GM19239 (cell line): Measurements from ENCODE around the gene PCDHGB4.
A peak's percentile ranks its signal among the peaks of the same experiment; 100 is the strongest.
"Not testable (repeated sequence)": the region's sequence is repeated elsewhere in the genome, so short reads cannot be mapped to it uniquely, and the experiment has no call there.

Source experiments
- DNase-seq: peaks from one replicate; pipeline ENCODE4 v3.0.0; 2011; ENCODE audit warnings: low spot score; ENCODE audit not compliant: insufficient read length
- FAIRE-seq: peaks from 2 replicates; lab custom pipeline; 2011; peaks lifted over from hg19 to GRCh38; lab: Jason Lieb, UNC

The PCDHGB4 gene

DNA sequence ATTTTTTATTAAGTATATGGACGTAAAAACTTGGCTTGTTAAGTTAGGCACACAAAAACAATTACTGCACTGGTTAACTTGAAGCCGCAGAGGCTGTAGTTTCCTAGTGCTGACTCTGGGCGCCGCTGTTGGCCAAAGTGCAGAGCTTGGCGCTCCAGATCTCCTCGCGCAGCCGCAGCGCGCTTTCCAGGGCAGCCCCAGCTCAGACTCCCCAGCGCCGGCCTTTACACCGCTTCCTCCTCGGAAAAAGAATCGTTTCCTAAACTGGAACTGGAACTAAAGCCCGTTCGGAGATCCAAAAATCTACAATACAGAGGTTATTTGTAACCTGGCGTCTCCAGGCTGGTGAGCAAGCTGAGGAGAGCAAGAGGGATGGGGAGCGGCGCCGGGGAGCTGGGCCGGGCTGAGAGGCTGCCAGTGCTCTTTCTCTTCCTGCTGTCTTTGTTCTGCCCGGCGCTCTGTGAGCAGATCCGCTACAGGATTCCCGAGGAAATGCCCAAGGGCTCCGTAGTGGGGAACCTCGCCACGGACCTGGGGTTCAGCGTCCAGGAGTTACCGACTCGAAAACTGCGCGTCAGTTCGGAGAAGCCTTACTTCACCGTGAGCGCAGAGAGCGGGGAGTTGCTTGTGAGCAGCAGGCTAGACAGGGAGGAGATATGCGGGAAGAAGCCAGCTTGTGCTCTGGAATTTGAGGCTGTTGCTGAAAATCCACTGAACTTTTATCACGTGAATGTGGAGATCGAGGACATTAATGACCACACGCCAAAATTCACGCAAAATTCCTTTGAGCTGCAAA is 10.5 kb downstream of the PCDHGB4 start, which contains the start of gene PCDHGB5:
Gene PCDHGB5 (plus strand): TSS at position 192 of the 796 bp plus-strand sequence. CDS start 181 bp downstream, at position 373.
- peak; percentile 86 for FAIRE-seq
- not testable (repeated sequence) for DNase-seq

DNA sequence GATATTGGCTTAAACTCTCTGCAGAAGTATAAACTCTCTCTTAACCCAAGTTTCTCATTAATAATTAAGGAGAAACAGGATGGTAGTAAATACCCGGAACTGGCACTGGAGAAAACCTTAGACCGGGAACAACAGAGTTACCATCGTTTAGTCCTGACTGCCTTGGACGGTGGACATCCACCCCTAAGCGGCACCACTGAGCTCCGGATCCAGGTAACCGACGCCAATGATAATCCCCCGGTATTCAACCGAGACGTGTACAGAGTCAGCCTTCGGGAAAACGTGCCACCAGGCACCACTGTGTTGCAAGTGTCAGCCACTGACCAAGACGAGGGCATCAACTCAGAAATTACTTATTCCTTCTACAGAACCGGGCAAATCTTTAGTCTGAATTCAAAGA is 11.1 kb downstream of the PCDHGB4 start:
- DNase-seq = no peak
- no peak for FAIRE-seq

DNA sequence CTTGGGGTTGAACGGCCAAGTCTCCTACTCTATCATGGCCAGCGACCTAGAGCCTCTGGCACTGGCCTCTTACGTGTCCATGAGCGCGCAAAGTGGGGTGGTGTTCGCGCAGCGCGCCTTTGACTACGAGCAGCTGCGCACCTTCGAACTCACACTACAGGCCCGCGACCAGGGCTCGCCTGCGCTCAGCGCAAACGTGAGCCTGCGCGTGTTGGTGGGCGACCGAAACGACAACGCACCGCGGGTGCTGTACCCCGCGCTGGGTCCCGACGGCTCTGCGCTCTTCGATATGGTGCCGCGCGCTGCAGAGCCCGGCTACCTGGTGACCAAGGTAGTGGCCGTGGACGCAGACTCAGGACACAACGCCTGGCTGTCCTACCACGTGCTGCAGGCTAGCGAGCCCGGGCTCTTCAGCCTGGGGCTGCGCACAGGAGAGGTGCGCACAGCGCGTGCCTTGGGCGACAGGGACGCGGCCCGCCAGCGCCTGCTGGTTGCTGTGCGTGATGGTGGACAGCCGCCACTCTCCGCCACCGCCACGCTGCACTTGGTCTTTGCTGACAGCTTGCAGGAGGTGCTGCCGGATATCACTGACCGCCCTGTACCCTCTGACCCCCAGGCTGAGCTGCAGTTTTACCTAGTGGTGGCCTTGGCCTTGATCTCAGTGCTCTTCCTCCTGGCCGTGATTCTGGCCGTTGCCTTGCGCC is 12.2 kb downstream of the PCDHGB4 start:
- FAIRE-seq (no peak), DNase-seq (no peak)

DNA sequence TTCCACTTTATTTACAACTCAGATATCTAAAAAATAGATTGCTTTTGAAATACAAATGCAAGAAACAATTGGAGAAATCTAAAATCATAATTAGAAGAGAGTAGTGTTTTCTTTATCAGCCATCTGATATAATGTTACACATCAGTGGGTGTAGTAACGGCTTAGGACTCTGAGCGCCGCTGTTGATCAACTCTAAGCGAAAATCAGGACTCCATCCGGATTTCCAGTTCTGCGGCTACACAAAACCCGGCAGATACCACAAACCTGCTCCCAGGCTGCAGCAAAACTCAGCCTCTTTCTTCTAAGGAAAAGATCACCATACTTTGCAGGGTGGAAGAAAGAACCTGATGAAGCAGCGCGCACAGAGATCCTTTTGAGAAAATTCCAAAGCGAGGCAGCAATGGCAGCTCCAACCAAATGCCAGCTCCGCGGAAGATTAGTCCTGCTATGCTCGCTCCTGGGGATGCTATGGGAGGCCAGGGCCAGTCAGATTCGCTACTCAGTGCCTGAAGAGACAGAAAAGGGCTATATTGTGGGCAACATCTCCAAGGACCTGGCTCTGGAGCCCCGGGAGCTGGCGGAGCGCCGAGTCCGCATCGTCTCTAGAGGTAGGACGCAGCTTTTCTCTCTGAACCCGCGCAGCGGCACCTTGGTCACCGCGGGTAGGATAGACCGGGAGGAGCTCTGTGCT is 15.2 kb downstream of the PCDHGB4 start, which contains the start of gene PCDHGA9:
Gene PCDHGA9 (plus strand): TSS at position 226 of the 691 bp plus-strand sequence. CDS start 175 bp downstream, at position 401.
- no peak for FAIRE-seq
- no peak for DNase-seq

DNA sequence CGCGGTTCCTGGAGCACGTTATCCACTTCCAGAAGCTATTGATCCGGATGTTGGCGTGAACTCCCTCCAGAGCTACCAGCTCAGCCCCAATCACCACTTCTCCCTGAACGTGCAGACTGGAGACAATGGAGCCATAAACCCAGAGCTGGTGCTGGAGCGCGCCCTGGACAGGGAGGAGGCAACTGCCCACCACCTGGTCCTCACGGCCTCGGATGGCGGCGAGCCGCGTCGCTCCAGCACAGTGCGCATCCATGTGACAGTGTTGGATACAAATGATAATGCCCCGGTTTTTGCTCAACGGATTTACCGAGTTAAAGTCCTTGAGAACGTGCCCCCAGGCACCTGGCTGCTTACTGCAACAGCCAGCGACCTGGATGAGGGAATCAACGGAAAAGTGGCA is 15.9 kb downstream of the PCDHGB4 start:
- FAIRE-seq (no peak), DNase-seq (no peak)

DNA sequence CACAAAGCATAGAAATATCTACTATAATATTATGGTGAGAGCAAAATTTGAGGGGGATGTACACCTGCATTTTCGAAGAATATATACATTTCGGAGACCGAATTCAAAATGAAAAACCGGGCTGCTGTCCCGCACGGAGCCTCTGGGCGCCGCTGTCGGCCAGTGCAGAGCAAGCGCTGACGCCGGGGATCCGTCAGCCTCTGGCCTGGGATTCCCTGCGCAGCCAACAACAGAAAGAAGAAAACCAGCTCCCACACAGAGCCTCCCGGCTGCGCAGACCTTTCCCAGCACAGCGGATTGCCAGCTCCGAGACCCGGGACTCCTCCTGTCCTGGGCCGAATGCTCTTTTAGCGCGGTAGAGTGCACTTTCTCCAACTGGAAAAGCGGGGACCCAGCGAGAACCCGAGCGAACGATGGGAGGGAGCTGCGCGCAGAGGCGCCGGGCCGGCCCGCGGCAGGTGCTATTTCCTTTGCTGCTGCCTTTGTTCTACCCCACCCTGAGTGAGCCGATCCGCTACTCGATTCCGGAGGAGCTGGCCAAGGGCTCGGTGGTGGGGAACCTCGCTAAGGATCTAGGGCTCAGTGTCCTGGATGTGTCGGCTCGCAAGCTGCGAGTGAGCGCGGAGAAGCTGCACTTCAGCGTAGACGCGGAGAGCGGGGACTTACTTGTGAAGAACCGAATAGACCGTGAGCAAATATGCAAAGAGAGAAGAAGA is 20.4 kb downstream of the PCDHGB4 start, which contains the start of gene PCDHGB6:
Gene PCDHGB6 (plus strand): TSS at position 232 of the 716 bp plus-strand sequence. CDS start 182 bp downstream, at position 414.
- FAIRE-seq = peak; percentile 84

DNA sequence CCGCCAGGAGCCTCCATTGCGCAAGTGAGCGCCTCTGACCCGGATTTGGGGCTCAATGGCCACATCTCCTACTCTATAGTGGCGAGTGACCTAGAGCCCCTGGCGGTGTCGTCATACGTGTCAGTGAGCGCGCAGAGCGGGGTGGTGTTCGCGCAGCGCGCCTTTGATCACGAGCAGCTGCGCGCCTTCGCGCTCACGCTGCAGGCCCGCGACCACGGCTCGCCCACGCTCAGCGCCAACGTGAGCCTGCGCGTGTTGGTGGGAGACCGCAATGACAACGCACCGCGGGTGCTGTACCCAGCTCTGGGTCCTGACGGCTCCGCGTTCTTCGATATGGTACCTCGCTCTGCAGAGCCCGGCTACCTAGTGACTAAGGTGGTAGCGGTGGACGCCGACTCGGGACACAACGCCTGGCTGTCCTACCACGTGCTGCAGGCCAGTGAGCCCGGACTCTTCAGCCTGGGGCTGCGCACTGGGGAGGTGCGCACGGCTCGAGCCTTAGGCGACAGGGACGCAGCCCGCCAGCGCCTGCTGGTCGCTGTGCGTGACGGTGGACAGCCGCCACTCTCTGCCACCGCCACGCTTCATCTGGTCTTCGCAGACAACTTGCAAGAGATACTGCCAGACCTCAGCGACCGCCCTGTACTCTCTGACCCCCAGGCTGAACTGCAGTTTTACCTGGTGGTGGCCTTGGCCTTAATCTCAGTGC is 22.3 kb downstream of the PCDHGB4 start:
- no peak for FAIRE-seq
- no peak for DNase-seq

More for the DNA sequence above, 20.4 kb downstream of the PCDHGB4 start, which contains the start of gene PCDHGB6:
- peak; percentile 44 for DNase-seq

DNA sequence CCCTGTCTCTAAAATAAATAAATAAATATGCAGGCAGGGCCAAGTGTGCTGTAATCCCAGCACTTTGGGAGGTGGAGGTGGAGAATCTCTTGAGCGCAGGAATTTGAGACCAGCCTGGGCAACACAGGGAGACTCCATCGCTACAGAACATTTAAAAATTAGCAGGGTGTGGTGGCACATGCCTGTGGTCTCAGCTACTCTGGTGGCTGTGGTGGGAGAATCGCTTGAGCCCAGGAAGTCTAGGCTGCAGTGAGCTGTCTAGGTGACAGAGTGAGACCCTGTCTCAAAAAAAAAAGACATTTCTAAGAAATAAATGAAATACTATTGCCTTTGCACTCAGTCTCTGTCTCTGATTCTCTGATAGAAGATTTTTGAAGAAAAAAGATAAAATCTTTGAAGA is 24.1 kb downstream of the PCDHGB4 start:
- FAIRE-seq = no peak
- DNase-seq = no peak

DNA sequence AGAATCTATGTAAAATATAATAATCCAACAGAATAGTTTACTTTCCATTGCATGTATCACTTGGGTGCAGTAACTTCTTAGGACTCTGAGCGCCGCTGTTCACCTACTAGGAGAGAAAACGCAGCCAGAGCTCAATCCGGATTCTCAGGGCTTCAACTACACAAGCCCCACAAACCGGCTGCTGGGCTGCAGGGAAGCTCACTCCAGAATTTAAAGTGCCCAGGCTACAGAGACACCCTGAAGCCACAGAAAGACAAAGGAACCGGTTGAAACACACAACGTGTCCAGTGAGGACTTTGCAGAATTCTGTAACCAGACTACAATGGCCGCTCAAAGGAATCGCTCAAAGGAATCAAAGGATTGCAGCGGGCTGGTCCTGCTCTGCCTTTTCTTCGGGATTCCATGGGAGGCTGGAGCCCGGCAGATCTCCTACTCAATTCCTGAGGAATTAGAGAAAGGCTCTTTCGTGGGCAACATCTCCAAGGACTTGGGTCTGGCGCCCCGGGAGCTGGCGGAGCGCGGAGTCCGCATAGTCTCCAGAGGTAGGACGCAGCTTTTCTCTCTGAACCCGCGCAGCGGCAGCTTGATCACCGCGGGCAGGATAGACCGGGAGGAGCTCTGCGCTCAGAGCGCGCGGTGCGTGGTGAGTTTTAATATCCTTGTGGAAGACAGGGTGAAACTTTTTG is 25.5 kb downstream of the PCDHGB4 start, which contains the start of gene PCDHGA10:
Gene PCDHGA10 (plus strand): TSS at position 134 of the 686 bp plus-strand sequence. CDS start 189 bp downstream, at position 323.
- DNase-seq (peak; percentile 68), FAIRE-seq (peak; percentile 23)

DNA sequence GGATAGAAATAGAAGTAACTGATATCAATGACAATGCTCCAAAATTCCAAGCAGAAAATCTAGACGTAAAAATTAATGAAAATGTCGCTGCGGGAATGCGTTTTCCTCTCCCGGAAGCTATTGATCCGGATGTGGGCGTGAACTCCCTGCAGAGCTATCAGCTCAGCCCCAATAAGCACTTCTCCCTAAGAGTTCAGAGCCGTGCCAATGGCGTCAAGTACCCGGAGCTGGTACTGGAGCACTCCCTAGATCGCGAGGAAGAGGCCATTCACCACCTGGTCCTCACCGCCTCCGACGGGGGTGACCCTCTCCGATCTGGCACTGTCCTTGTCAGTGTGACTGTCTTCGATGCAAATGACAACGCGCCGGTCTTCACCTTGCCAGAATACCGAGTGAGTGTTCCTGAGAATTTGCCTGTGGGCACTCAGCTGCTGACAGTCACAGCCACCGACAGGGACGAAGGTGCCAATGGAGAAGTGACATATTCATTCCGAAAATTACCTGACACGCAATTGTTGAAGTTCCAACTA is 26.1 kb downstream of the PCDHGB4 start:
- no peak for FAIRE-seq
- DNase-seq = no peak

DNA sequence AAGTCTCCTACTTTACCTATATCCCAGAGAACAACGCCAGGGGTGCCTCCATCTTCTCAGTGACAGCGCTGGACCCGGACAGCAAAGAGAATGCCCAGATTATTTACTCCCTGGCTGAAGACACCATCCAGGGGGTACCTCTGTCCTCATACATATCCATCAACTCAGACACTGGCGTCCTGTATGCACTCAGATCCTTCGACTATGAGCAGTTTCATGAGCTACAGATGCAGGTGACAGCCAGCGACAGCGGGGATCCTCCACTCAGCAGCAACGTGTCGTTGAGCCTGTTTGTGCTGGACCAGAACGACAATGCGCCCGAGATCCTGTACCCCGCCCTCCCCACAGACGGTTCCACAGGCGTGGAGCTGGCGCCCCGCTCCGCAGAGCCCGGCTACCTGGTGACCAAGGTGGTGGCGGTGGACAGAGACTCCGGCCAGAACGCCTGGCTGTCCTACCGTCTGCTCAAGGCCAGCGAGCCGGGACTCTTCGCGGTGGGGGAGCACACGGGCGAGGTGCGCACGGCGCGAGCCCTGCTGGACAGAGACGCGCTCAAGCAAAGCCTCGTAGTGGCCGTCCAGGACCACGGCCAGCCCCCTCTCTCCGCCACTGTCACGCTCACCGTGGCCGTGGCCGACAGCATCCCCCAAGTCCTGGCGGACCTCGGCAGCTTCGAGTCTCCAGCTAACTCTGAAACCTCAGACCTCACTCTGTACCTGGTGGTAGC is 27.2 kb downstream of the PCDHGB4 start:
- DNase-seq, FAIRE-seq: not testable (repeated sequence)

DNA sequence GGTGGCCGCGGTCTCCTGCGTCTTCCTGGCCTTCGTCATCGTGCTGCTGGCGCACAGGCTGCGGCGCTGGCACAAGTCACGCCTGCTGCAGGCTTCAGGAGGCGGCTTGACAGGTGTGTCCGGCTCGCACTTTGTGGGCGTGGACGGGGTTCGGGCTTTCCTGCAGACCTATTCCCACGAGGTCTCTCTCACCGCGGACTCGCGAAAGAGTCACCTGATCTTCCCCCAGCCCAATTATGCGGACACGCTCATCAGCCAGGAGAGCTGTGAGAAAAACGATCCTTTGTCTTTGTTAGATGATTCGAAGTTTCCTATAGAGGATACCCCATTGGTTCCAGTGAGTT is 27.7 kb downstream of the PCDHGB4 start:
- not testable (repeated sequence) for DNase-seq, FAIRE-seq

DNA sequence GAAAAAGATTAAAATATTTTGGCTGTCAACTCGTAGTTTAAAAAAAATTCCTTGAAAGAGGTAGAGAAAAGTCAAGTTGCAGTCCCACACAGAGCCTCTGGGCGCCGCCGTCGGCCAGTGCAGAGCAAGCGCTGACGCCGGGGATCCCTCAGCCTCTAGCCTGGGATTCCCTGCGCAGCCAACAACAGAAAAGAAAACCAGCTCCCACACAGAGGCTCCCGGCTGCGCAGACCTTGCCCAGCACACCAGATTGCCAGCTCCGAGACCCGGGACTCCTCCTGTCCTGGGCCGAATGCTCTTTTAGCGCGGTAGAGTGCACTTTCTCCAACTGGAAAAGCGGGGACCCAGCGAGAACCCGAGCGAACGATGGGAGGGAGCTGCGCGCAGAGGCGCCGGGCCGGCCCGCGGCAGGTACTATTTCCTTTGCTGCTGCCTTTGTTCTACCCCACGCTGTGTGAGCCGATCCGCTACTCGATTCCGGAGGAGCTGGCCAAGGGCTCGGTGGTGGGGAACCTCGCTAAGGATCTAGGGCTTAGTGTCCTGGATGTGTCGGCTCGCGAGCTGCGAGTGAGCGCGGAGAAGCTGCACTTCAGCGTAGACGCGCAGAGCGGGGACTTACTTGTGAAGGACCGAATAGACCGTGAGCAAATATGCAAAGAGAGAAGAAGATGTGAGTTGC is 30.1 kb downstream of the PCDHGB4 start, which contains the start of gene PCDHGB7:
Gene PCDHGB7 (plus strand): TSS at position 184 of the 679 bp plus-strand sequence. CDS start 183 bp downstream, at position 367.
- DNase-seq (peak; percentile 65), FAIRE-seq (peak; percentile 68)

DNA sequence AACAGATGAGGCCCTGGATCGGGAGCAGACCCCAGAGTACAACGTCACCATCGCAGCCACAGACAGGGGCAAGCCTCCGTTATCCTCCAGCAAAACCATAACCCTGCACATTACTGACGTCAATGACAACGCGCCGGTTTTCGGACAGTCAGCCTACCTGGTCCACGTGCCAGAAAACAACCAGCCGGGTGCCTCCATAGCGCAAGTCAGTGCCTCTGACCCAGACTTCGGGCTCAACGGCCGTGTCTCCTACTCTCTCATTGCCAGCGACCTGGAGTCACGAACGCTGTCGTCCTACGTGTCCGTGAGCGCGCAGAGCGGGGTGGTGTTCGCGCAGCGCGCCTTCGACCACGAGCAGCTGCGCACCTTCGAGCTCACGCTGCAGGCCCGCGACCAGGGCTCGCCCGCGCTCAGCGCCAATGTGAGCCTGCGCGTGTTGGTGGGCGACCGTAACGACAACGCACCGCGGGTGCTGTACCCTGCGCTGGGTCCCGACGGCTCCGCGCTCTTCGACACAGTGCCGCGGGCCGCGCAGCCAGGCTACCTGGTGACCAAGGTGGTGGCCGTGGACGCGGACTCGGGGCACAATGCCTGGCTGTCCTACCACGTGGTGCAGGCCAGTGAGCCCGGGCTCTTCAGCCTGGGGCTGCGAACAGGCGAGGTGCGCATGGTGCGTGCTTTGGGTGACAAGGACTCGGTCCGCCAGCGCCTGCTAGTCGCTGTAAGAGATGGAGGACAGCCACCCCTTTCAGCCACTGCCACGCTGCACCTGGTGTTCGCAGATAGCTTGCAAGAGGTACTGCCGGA is 31.8 kb downstream of the PCDHGB4 start:
- no peak for FAIRE-seq
- no peak for DNase-seq

DNA sequence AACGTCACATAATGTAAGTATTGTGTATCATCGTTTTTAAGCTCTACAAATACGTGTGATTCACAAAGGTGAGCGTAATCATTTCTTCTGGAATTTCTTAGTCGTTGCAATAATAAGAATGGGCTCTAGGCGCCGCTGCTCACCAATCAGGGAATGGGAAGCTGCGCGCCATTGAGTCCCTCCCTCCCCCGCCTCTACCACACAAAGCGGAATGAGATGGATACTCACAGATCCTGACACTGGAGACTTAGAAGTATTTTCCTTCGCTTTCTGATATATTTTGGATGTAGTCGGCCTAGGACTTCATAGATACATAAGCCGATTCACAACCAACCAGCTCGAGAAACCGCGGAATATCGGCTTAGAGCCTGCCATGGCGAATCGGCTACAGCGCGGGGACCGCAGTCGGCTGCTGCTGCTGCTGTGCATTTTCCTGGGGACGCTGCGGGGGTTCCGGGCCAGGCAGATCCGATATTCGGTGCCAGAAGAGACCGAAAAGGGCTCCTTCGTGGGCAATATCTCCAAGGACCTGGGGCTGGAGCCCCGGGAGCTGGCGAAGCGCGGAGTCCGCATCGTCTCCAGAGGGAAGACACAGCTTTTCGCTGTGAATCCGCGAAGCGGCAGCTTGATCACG is 33.5 kb downstream of the PCDHGB4 start, which contains the start of gene PCDHGA11:
Gene PCDHGA11 (plus strand): TSS at position 197 of the 634 bp plus-strand sequence. CDS start 177 bp downstream, at position 374.
- peak; percentile 73 for FAIRE-seq
- peak; percentile 48 for DNase-seq

DNA sequence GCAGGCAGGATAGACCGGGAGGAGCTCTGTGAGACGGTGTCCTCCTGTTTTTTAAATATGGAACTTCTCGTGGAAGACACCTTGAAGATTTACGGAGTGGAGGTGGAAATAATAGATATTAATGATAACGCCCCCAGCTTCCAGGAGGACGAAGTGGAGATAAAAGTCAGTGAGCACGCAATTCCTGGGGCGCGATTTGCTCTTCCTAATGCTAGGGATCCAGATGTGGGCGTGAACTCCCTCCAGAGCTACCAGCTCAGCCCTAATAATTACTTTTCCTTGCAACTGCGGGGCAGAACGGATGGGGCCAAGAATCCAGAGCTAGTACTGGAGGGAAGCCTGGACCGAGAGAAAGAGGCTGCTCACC is 34.0 kb downstream of the PCDHGB4 start:
- no peak for FAIRE-seq
- no peak for DNase-seq
